ENCODE measurements around the gene PCDHB1. TPM values are rescaled to one million over a fixed set of nuclear protein-coding genes. Genes with fewer than 3 reads are reported as not detected.
"Not testable (repeated sequence)": the region's sequence is repeated elsewhere in the genome, so short reads cannot be mapped to it uniquely, and the experiment has no call there.

The PCDHB1 gene
- total RNA-seq, 2 experiments from 2014 or later: not detected

DNA sequence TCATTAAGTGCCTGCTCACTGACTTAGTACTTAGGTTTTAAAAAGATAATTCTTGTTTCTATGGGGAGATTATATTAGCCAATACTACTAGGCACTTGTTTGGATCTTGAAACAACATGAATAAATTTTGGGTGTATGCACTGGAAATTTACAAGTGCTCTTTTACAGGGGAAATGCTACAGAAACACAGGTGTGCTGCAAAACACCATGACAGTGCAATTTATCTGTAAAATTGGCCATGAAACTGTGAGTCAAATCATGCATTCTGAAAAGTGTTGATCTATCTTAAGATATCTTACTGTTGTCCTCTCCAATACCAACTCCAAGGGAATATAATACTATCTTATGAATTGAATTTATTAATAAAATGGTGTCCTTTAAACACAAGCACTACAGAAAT lies 12.1 kb upstream of the PCDHB1 start:
- POLR2A ChIA-PET: no interaction called here
- no peaks in the 10 kb centered on the region for H3K4me1 Mint-ChIP-seq
- no peaks in the 10 kb centered on the region for H3K36me3 Mint-ChIP-seq
- no peak overlapping the region for H3K27ac Mint-ChIP-seq
- no peak overlapping the region for H3K4me3 Mint-ChIP-seq
- DNase-seq (no peak), ATAC-seq (ENCODE audit: low read depth) (no peak)
- no peaks in the 10 kb centered on the region for H3K27me3 Mint-ChIP-seq
- H3K9me3 Mint-ChIP-seq: no peaks in the 10 kb centered on the region

DNA sequence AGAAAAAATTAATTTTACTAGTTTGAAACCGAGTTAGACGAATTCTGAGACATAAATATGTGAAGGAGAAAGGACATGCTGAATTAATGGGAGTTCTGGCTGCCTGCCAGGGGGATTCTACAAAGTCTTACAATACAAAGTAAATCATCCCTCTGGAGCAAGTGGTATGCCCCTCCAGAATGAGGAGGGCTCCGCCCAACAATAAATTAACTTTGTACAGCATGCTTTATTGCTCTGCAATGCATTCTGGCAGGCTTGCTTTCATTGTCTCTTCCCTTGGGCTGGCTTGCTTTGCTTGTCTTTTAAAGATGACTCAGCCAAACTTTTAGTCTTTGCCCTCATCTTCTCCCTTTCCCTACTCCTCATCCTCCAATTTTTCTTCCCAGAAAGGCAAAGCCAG lies 11.7 kb upstream of the PCDHB1 start:
- POLR2A ChIA-PET: no interaction called here
- no peak overlapping the region for H3K27ac Mint-ChIP-seq
- no peaks in the 10 kb centered on the region for H3K4me1 Mint-ChIP-seq
- ATAC-seq (ENCODE audit: low read depth) (no peak), DNase-seq (no peak)
- no peaks in the 10 kb centered on the region for H3K36me3 Mint-ChIP-seq
- H3K9me3 Mint-ChIP-seq: peaks cover 2% of the 10 kb centered on the region
- no peaks in the 10 kb centered on the region for H3K27me3 Mint-ChIP-seq
- H3K4me3 Mint-ChIP-seq: no peak overlapping the region

DNA sequence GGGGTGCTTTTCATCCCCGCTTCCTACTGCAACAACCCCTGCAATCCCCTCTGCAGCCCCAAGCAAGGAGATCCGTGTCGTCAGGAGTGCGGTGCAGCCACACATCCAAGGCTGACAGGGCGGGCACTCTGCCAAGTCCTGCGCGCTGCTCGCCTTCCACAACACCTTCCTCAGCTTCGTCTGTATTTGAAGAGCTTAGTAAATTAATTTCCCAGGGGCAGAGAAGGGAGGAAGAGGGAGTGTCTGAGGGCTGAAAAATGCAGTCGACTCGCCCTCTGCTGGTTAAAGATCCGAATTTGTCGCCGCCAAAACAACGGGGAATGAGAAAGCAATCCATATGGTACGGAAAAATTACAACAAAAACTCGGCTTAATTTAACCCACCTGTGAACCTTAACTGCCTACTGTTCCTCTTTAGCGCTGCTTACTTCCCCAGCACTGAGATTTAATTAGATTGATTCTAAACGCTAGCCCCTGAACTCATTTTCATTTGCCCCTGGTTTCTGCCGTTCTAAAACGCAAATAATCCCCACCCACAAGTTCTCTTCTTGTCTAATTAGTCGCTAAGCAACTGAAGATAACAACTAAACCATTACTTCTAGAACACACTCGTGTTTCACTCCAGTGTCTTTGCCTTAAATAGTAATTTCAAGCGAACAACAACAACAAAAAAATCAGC lies 10.9 kb upstream of the PCDHB1 start:
- Mint-ChIP-seq H3K27me3 (no peaks in the 10 kb centered on the region), H3K4me3 (no peak overlapping the region), H3K27ac (no peak overlapping the region), H3K9me3 (peaks cover 2% of the 10 kb centered on the region), H3K36me3 (no peaks in the 10 kb centered on the region), H3K4me1 (no peaks in the 10 kb centered on the region)
- DNase-seq (no peak), ATAC-seq (ENCODE audit: low read depth) (no peak)
- POLR2A ChIA-PET: no interaction called here

DNA sequence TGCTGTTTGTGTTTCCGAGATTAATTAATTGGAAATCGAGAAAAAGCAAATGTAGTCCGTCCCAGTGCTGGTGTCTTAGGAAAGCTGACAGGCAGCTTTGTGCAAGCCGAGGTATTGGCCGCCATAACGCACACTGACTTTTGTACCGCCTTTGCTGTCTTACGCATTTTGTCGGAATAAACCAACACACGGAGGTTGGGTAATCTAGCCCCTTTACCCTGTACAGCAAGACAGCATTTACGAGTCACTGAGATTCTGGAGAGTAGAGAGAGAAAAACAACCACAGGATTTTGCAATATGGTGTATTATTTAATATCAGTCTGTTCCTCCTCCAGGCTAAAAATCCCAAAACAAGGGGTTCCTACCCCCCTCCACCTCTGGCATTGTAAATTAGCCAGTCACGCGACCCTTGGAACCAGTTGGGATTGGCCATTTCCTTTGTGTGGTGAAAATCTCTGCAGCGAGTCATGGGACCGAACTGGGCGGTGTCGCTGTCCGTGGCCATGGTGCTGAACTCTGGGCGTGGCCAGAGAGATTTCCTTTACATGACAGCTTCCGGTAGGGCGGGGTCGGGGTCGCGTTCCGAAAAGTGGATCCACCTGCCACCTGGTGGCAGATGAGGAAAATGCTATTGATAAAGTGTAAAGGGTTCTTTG lies 10.3 kb upstream of the PCDHB1 start:
- Mint-ChIP-seq H3K4me1 (no peaks in the 10 kb centered on the region), H3K4me3 (no peak overlapping the region), H3K27ac (no peak overlapping the region), H3K27me3 (no peaks in the 10 kb centered on the region), H3K9me3 (peaks cover 2% of the 10 kb centered on the region), H3K36me3 (no peaks in the 10 kb centered on the region)
- no peak for ATAC-seq (ENCODE audit: low read depth)
- POLR2A ChIA-PET: no interaction called here
- DNase-seq: peak; percentile 79

DNA sequence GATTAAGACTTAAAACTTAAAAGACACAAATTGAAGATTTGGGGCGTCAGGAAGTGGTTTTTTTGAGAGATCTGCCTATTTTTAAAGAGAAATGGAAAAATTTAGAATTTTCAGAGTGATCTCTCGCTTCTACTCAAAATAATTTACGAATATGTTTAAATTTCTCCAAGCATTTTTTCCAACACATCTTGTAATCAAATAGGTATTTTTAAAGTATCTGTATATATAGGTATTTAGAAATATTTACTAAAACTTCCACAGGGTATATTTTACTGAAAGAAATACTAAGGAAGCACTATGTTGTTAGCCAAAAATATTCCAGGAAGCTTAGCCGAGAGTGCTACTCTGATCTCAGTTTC lies 9.8 kb upstream of the PCDHB1 start:
- no peak for ATAC-seq (ENCODE audit: low read depth)
- Mint-ChIP-seq H3K4me3 (no peak overlapping the region), H3K27me3 (peaks cover 3% of the 10 kb centered on the region), H3K27ac (no peak overlapping the region), H3K36me3 (no peaks in the 10 kb centered on the region), H3K9me3 (peaks cover 2% of the 10 kb centered on the region), H3K4me1 (no peaks in the 10 kb centered on the region)
- DNase-seq: no peak
- POLR2A ChIA-PET: interaction anchor here (0.6 kb wide), 1 partner anchor 49 kb away, joined by 3 read pairs; no protein-coding TSS in a partner anchor

DNA sequence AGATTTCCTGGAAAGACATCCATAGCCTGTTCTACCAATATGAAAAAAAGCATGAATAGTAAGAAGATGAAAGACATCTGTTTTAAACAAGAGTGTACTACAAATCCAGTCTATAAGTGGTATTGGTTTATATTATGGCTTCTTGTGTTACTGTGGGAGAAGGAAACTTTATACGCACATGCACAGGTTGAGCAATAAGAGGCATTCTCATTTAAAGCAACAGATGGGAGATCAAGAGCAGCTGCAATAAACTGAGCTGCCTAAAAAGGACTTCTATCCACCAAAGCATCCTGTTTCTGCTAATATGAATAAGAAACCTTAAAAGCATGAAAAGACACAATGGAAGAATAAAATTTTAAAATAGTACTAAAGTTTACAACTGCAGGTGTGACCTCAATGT lies 8.6 kb upstream of the PCDHB1 start:
- H3K4me3 Mint-ChIP-seq: no peak overlapping the region
- no peaks in the 10 kb centered on the region for H3K4me1 Mint-ChIP-seq
- peaks cover 3% of the 10 kb centered on the region for H3K27me3 Mint-ChIP-seq
- no peaks in the 10 kb centered on the region for H3K36me3 Mint-ChIP-seq
- POLR2A ChIA-PET: no interaction called here
- peaks cover 5% of the 10 kb centered on the region for H3K9me3 Mint-ChIP-seq
- DNase-seq: no peak
- no peak for ATAC-seq (ENCODE audit: low read depth)
- H3K27ac Mint-ChIP-seq: no peak overlapping the region

DNA sequence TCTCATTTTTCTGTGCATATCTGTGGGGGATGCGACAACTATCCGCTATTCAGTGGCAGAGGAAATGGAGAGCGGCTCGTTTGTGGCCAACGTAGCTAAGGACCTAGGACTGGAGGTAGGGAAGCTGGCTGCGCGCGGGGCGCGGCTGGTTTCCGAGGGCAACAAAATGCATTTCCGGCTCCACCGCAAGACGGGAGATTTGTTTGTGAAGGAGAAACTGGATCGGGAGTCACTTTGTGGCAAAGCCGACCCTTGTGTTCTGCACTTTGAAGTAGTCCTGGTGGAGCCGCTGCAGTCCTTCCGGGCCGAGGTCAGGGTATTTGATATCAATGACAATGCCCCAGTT lies 320 bp downstream of the PCDHB1 start:
- ATAC-seq (ENCODE audit: low read depth): no peak
- Mint-ChIP-seq H3K4me1 (no peaks in the 10 kb centered on the region), H3K27me3 (peaks cover 7% of the 10 kb centered on the region), H3K9me3 (peaks cover 12% of the 10 kb centered on the region), H3K36me3 (no peaks in the 10 kb centered on the region), H3K27ac (no peak overlapping the region), H3K4me3 (peak overlapping the region; percentile 33)
- no peak for DNase-seq
- POLR2A ChIA-PET: no interaction called here

DNA sequence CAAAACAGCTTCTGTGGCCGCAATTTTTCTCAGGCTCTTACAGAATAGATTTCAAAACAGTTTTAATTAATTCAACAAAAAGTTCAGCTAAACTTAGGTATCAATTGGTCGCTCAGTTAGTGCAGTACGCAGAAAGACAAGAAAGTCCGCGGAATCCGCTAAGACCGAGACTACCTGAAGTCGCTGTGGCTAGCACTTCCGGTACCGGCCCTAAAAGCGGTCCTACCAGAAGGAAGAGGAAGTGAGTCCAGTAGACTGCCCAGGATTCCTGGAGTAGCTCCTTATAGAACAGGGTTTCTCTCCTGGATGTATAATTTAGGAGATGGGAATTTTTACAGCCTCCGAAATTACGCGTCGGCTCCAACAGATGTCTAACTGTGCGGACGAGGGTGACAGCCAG lies 26.7 kb downstream of the PCDHB1 start:
- peaks cover 4% of the 10 kb centered on the region for H3K27me3 Mint-ChIP-seq
- no peak overlapping the region for H3K4me3 Mint-ChIP-seq
- H3K36me3 Mint-ChIP-seq: no peaks in the 10 kb centered on the region
- POLR2A ChIA-PET: no interaction called here
- ATAC-seq (ENCODE audit: low read depth): no peak
- no peak for DNase-seq
- peaks cover 3% of the 10 kb centered on the region for H3K9me3 Mint-ChIP-seq
- H3K27ac Mint-ChIP-seq: no peak overlapping the region
- no peaks in the 10 kb centered on the region for H3K4me1 Mint-ChIP-seq

DNA sequence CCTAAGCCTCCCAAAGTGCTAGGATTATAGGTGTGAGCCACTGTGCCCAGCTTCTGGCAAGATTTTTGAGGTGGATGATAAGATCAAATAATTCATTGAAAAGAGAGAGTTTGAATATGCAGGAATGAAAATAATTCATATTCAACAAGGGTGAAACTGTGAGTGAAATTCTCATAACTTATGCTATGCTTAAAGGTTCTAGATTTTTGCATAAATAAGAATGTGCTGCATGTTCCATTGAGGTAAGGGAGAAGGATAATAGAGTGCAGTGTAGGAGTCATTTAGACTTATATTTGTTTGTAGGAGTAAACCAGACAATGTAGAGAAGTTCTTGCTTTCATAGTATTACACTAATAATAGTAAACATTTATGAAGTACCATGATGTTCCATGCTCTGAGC lies 31.1 kb downstream of the PCDHB1 start:
- Mint-ChIP-seq H3K27ac (no peak overlapping the region), H3K36me3 (peaks cover 4% of the 10 kb centered on the region), H3K4me3 (no peak overlapping the region), H3K4me1 (no peaks in the 10 kb centered on the region), H3K27me3 (peaks cover 5% of the 10 kb centered on the region), H3K9me3 (no peaks in the 10 kb centered on the region)
- DNase-seq (no peak), ATAC-seq (ENCODE audit: low read depth) (no peak)
- POLR2A ChIA-PET: no interaction called here

DNA sequence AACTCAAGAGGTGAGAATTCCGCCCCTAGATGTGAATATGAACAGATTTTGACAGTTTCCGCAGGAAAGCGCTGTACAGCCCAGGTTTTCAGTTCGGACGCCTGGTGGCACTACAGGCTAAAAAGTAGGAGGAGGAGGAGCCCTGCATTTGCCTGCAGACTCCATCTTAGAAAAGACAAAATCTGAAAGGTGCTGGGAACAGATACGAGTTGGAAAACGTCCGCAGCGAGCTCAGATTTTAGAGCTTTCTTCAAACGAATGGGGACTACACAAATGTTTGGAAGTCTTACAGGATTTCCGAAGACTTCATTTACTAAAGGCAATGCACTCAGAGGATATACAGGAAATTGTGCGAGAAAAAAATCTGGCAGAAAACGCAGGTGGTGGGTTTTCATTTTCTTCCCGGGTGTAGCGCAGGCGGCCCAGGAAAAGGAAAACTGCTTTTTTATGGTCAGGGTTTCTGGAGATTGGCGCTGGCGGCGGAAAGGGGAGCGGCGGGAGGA lies 33.4 kb downstream of the PCDHB1 start:
- H3K27ac Mint-ChIP-seq: no peak overlapping the region
- ATAC-seq (ENCODE audit: low read depth) (peak; percentile 78), DNase-seq (no peak)
- peaks cover 5% of the 10 kb centered on the region for H3K27me3 Mint-ChIP-seq
- POLR2A ChIA-PET: no interaction called here
- H3K36me3 Mint-ChIP-seq: peaks cover 4% of the 10 kb centered on the region
- no peaks in the 10 kb centered on the region for H3K9me3 Mint-ChIP-seq
- no peaks in the 10 kb centered on the region for H3K4me1 Mint-ChIP-seq
- peak overlapping the region; percentile 86 for H3K4me3 Mint-ChIP-seq

DNA sequence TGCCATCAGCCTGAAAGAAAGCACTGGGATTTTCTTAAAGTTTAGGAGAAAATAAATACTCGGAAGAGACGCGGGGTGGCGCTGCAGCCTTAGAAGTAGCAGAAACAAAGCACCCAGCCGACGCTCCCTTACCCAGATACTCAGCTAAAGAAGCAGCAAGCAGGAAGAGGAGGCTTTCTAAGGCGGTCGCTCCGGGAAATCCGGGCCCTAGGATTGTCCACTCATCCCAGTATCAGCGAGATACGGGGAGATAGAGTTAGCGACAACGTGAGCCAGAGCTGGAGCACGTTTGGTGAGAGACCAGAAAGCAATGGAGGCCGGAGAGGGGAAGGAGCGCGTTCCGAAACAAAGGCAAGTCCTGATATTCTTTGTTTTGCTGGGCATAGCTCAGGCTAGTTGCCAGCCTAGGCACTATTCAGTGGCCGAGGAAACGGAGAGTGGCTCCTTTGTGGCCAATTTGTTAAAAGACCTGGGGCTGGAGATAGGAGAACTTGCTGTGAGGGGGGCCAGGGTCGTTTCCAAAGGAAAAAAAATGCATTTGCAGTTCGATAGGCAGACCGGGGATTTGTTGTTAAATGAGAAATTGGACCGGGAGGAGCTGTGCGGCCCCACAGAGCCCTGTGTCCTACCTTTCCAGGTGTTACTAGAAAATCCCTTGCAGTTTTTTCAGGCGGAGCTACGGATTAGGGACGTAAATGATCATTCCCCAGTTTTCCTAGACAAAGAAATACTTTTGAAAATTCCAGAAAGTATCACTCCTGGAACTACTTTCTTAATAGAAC lies 43.5 kb downstream of the PCDHB1 start, which contains the start of gene PCDHB2:
Gene PCDHB2 (plus strand): TSS at position 135 of the 782 bp plus-strand sequence. CDS start 176 bp downstream, at position 311.
- POLR2A ChIA-PET: no interaction called here
- Mint-ChIP-seq H3K9me3 (peaks cover 13% of the 10 kb centered on the region), H3K4me3 (no peak within 1 kb of the TSS), H3K27ac (no peak within 1 kb of the TSS), H3K4me1 (no peaks in the 10 kb centered on the region), H3K36me3 (no peaks in the 10 kb centered on the region), H3K27me3 (peaks cover 13% of the 10 kb centered on the region)
- ATAC-seq (ENCODE audit: low read depth) (no peak), DNase-seq (no peak)

DNA sequence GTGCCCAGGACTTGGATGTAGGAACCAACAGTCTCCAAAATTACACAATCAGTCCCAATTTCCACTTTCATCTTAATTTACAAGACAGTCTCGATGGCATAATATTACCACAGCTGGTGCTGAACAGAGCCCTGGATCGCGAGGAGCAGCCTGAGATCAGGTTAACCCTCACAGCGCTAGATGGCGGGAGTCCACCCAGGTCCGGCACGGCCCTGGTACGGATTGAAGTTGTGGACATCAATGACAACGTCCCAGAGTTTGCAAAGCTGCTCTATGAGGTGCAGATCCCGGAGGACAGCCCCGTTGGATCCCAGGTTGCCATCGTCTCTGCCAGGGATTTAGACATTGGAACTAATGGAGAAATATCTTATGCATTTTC lies 44.1 kb downstream of the PCDHB1 start:
- ATAC-seq (ENCODE audit: low read depth) (no peak), DNase-seq (no peak)
- Mint-ChIP-seq H3K9me3 (peaks cover 15% of the 10 kb centered on the region), H3K4me3 (no peak overlapping the region), H3K27ac (no peak overlapping the region), H3K36me3 (no peaks in the 10 kb centered on the region), H3K27me3 (peaks cover 13% of the 10 kb centered on the region), H3K4me1 (no peaks in the 10 kb centered on the region)
- POLR2A ChIA-PET: no interaction called here

DNA sequence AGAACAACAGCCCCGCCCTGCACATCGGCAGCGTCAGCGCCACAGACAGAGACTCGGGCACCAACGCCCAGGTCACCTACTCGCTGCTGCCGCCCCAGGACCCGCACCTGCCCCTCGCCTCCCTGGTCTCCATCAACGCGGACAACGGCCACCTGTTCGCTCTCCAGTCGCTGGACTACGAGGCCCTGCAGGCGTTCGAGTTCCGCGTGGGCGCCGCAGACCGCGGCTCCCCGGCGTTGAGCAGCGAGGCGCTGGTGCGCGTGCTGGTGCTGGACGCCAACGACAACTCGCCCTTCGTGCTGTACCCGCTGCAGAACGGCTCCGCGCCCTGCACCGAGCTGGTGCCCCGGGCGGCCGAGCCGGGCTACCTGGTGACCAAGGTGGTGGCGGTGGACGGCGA lies 45.0 kb downstream of the PCDHB1 start:
- H3K36me3 Mint-ChIP-seq; POLR2A ChIA-PET; DNase-seq; ATAC-seq (ENCODE audit: low read depth); H3K4me3 Mint-ChIP-seq; H3K27ac Mint-ChIP-seq; H3K4me1 Mint-ChIP-seq: not testable (repeated sequence)
- H3K9me3 Mint-ChIP-seq: peaks cover 19% of the 10 kb centered on the region
- peaks cover 15% of the 10 kb centered on the region for H3K27me3 Mint-ChIP-seq

DNA sequence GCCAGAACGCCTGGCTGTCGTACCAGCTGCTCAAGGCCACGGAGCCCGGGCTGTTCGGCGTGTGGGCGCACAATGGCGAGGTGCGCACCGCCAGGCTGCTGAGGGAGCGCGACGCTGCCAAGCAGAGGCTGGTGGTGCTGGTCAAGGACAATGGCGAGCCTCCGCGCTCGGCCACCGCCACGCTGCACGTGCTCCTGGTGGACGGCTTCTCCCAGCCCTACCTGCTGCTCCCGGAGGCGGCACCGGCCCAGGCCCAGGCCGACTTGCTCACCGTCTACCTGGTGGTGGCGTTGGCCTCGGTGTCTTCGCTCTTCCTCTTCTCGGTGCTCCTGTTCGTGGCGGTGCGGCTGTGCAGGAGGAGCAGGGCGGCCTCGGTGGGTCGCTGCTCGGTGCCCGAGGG lies 45.4 kb downstream of the PCDHB1 start:
- POLR2A ChIA-PET; H3K36me3 Mint-ChIP-seq; H3K4me1 Mint-ChIP-seq; H3K27ac Mint-ChIP-seq; ATAC-seq (ENCODE audit: low read depth); H3K4me3 Mint-ChIP-seq; DNase-seq: not testable (repeated sequence)
- H3K9me3 Mint-ChIP-seq: peaks cover 19% of the 10 kb centered on the region
- H3K27me3 Mint-ChIP-seq: peaks cover 15% of the 10 kb centered on the region
